Liver (tissue), 9 donors: ENCODE measurements around the gene MLLT10. TPM values are rescaled to one million over a fixed set of nuclear protein-coding genes. Genes with fewer than 3 reads are reported as not detected.

Experiments used
- DNase-seq: peaks from one replicate; pipeline ENCODE4 v3.0.0-alpha.2; 2017; ENCODE audit warnings: low spot score
- H3K27ac ChIP-seq, 2 donors: one replicate each; pipeline ENCODE4 v1.7.0; 2013; ENCODE audit warnings: inconsistent platforms in 2 of 2, low read length in 2 of 2, control low read depth in 1 of 2, low read depth in 1 of 2, mild to moderate bottlenecking in 1 of 2
- H3K27me3 ChIP-seq, 4 donors: one replicate each; pipeline versions ENCODE4 v1.6.1 to v1.7.0; 2013; ENCODE audit warnings: low read length in 3 of 4, inconsistent platforms in 1 of 4, mild to moderate bottlenecking in 1 of 4, moderate library complexity in 1 of 4; ENCODE audit not compliant: control insufficient read depth in 4 of 4, insufficient read depth in 4 of 4
- H3K36me3 ChIP-seq, 4 donors: one replicate each; pipeline versions ENCODE4 v1.6.1 to v1.7.0; 2013; ENCODE audit warnings: low read length in 3 of 4, mild to moderate bottlenecking in 3 of 4, low read depth in 1 of 4, moderate library complexity in 1 of 4; ENCODE audit not compliant: control insufficient read depth in 4 of 4, insufficient read depth in 3 of 4
- H3K4me1 ChIP-seq, 4 donors: one replicate each; pipeline versions ENCODE4 v1.6.1 to v1.7.0; 2013; ENCODE audit warnings: low read length in 3 of 4, mild to moderate bottlenecking in 3 of 4, moderate library complexity in 1 of 4; ENCODE audit not compliant: control insufficient read depth in 4 of 4, insufficient read depth in 4 of 4
- H3K4me3 ChIP-seq, 3 donors: one replicate each; pipeline versions ENCODE4 v1.6.1 to v1.7.0; 2013; ENCODE audit warnings: low read length in 3 of 3, control low read depth in 1 of 3, low read depth in 1 of 3, mild to moderate bottlenecking in 1 of 3
- H3K9ac ChIP-seq, 2 donors: one replicate each; pipeline ENCODE4 v1.7.0; 2013; ENCODE audit warnings: low read length in 2 of 2, mild to moderate bottlenecking in 2 of 2, moderate library complexity in 2 of 2, control low read depth in 1 of 2, low read depth in 1 of 2
- H3K9me3 ChIP-seq, 4 donors: one replicate each; pipeline versions ENCODE4 v1.6.1 to v1.7.0; 2013; ENCODE audit warnings: low read length in 3 of 4; ENCODE audit not compliant: control insufficient read depth in 4 of 4
- EGR1 ChIP-seq, 2 donors: IDR thresholded peaks; 2 replicates each; pipeline ENCODE4 v1.6.1; 2016 to 2018; ENCODE audit warnings: antibody characterized with exemption in 2 of 2, low read depth in 2 of 2
- GABPA ChIP-seq, 2 donors: IDR thresholded peaks in 1 of 2; conservative IDR thresholded peaks in 1 of 2; 2 replicates each; pipeline ENCODE4 v1.6.1; 2016; ENCODE audit warnings: antibody characterized with exemption in 2 of 2, mild to moderate bottlenecking in 1 of 2, moderate library complexity in 1 of 2
- HNF4A ChIP-seq, 2 donors: conservative IDR thresholded peaks; 2 replicates each; pipeline ENCODE4 v1.6.1; 2016; ENCODE audit warnings: antibody characterized with exemption in 2 of 2, mild to moderate bottlenecking in 2 of 2
- HNF4G ChIP-seq: IDR thresholded peaks from 2 replicates; pipeline ENCODE4 v1.6.1; 2016; ENCODE audit warnings: antibody characterized with exemption
- NR2F2 ChIP-seq: IDR thresholded peaks from 2 replicates; pipeline ENCODE4 v1.6.1; 2016; ENCODE audit warnings: antibody characterized with exemption
- RXRA ChIP-seq, 2 donors: IDR thresholded peaks; 2 replicates each; pipeline ENCODE4 v1.6.1; 2017 to 2018; ENCODE audit warnings: antibody characterized with exemption in 2 of 2, mild to moderate bottlenecking in 1 of 2
- SP1 ChIP-seq: IDR thresholded peaks from 2 replicates; pipeline ENCODE4 v1.6.1; 2018; ENCODE audit warnings: antibody characterized with exemption, mild to moderate bottlenecking
- WGBS: extraction: QIAGEN DNeasy Blood & Tissue Kit; methylation state at CpG from one replicate; pipeline ENCODE4 v1.1.7; 2013; 5-methylcytosine and 5-hydroxymethylcytosine counted together
- polyA plus RNA-seq, 2 donors: library from polyadenylated mRNA; stranded (reverse) in 1 of 2; unstranded in 1 of 2; fragments of 200-250 nt in 1 of 2; fragments of >200 nt in 1 of 2; fragmentation: Nextera tagmentation in 1 of 2; extraction: Ambion mirVana in 1 of 2; gene quantifications; one replicate each; pipeline versions ENCODE4 v1.2.1 to v1.2.3, GENCODE V29; 2013 to 2015
- total RNA-seq, 2 donors: library from RNA; depleted of rRNA; stranded (reverse); fragments of >200 nt; gene quantifications; one replicate each; pipeline ENCODE4 v1.2.3, GENCODE V29; 2014
- TF ChIP-seq, protein P1 (sequence below): IDR thresholded peaks from 2 replicates; pipeline ENCODE4 v1.6.1; 2016; ENCODE audit warnings: antibody characterized with exemption
- TF ChIP-seq, protein P2 (sequence below): IDR thresholded peaks from 2 replicates; pipeline ENCODE4 v1.6.1; 2016; ENCODE audit warnings: antibody characterized with exemption
- TF ChIP-seq, protein P3 (sequence below): IDR thresholded peaks from 2 replicates; pipeline ENCODE4 v1.6.1; 2016; ENCODE audit warnings: antibody characterized with exemption
- TF ChIP-seq, protein P4 (sequence below): IDR thresholded peaks from 2 replicates; pipeline ENCODE4 v1.6.1; 2016; ENCODE audit warnings: antibody characterized with exemption, mild to moderate bottlenecking
- TF ChIP-seq, protein P5 (sequence below): fragments of 150-350 bp; IDR thresholded peaks from 2 replicates; pipeline ENCODE4 v1.5.1; 2017; ENCODE audit warnings: improper control_type of control experiment, low read depth, low read length; ENCODE audit not compliant: missing input control
- donor health status: healthy.
- donor health status: healthy.
- donor health status: healthy.
- donor health status: healthy.
- donor health status: healthy.

MLLT10 gene
- total and polyA plus RNA-seq, 4 donors = 11.9 to 47.4 (median 22.6) TPM

DNA sequence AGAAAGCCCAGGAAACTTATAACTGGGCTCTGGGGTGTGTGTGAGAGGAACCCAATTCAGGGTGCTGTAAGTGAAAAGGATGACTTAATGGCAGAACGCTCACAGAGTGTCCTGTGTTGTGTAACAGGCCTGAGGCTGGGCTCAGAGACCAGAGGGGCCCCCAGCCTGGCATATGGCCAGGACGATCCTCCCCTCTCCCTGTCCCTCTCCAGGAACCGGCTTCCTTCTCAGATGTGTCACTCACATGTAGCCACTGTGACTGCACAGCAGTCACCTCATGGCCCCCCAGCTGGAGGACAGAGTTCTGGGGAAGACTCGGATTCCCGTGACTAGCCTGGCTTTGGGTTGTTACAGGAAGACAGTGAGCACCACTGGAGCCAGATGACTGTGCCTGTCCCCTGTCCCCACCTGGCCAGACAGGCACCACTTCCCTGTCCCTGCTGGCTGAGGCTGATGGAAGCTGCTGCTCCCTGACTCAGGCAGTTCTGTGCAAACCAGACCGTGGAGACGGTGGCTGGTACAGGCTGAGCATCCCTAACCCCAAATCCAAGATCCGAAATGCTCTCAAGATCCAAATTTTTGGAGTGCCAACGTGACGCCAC lies 220.5 kb downstream of the MLLT10 start:
- Histone ChIP-seq H3K4me1 (no peaks in the 10 kb centered on the region), H3K9ac (no peak overlapping the region), H3K4me3 (no peak overlapping the region), H3K36me3 (peaks cover 5 to 11% (median 8%) of the 10 kb centered on the region in 4 donors), H3K27ac (no peak overlapping the region), H3K9me3 (no peaks in the 10 kb centered on the region), H3K27me3 (no peaks in the 10 kb centered on the region)
- no peak for DNase-seq
- TF ChIP-seq GABPA (IDR thresholded peaks at IDR 0.05 in 1 of 2, conservative IDR thresholded peaks at IDR 0.05 in 1 of 2) = no peak
- TF ChIP-seq, protein P1, sequence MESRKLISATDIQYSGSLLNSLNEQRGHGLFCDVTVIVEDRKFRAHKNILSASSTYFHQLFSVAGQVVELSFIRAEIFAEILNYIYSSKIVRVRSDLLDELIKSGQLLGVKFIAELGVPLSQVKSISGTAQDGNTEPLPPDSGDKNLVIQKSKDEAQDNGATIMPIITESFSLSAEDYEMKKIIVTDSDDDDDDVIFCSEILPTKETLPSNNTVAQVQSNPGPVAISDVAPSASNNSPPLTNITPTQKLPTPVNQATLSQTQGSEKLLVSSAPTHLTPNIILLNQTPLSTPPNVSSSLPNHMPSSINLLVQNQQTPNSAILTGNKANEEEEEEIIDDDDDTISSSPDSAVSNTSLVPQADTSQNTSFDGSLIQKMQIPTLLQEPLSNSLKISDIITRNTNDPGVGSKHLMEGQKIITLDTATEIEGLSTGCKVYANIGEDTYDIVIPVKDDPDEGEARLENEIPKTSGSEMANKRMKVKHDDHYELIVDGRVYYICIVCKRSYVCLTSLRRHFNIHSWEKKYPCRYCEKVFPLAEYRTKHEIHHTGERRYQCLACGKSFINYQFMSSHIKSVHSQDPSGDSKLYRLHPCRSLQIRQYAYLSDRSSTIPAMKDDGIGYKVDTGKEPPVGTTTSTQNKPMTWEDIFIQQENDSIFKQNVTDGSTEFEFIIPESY = no peak
- TF ChIP-seq EGR1 (IDR thresholded peaks at IDR 0.05; ENCODE audit: low read depth in 2 of 2) = no peak
- TF ChIP-seq, protein P2, sequence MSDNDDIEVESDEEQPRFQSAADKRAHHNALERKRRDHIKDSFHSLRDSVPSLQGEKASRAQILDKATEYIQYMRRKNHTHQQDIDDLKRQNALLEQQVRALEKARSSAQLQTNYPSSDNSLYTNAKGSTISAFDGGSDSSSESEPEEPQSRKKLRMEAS = no peak
- no peak for TF ChIP-seq HNF4A (conservative IDR thresholded peaks at IDR 0.05)
- WGBS = 92% methylated on average over 10 of the region's 10 CpGs

DNA sequence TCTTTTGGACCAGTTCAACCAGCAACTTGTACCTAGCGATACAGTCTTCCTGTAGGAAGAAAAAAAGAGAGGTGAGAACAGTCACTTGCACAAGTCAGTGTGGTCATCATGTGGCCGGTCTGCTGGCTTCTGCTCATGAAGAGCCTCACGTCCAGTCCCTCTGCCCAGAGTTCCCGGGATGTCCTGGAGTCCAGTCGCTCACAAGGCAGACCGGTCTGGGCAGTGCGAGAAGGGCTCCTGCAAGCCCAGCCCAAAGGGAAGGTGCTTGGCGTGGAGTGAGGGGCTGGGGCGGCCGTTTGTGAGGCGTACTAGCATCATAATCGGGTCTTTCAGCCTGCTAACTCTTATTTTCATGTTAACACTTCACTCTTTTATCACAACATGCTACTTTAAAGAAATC lies 222.7 kb downstream of the MLLT10 start:
- Histone ChIP-seq H3K27me3 (no peaks in the 10 kb centered on the region), H3K4me1 (no peaks in the 10 kb centered on the region), H3K36me3 (peaks cover 5 to 11% (median 8%) of the 10 kb centered on the region in 4 donors), H3K9me3 (no peaks in the 10 kb centered on the region), H3K4me3 (no peak overlapping the region), H3K27ac (no peak overlapping the region), H3K9ac (no peak overlapping the region)
- TF ChIP-seq, protein P2 = no peak
- TF ChIP-seq SP1 (no peak), HNF4A (conservative IDR thresholded peaks at IDR 0.05) (no peak)
- TF ChIP-seq, protein P1 = no peak
- 89% methylated on average over 12 of the region's 12 CpGs for WGBS
- no peak for DNase-seq

DNA sequence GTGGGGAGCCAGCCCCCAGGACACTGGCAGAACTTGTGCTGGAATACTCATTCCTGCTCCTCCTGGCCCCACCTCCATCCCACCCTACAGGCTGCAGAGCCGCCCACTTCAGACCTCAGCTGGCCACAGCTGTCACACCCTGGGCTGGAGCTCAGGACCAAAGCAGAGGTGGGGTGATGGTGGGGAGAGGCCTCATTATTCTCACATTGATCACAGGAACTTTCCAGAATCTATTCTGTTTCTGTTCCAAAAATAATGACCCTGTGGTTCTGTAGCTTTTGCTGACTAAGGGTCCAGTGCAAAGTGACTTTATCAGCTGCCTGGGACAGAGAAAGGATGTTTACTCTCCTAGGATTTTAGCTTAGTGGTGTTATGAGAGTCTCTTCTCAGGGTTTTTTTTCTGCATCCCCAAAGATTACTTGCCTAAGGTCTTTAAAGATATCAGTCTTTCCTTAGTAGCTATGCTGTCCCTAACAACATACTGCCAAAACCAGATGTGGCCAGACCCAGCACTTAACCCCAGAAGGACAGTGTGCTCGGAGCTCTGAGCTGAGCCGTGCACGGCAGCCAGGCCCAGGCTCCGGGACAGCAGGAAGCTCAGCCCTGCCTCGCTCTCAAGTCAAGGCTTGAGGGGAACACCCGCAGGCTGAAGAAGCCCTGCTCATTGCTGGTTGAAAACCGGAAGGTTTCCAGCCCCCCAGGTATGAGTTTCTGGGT lies 223.3 kb downstream of the MLLT10 start:
- H3K4me3 ChIP-seq = no peak overlapping the region
- DNase-seq = no peak
- H3K4me1 ChIP-seq = no peaks in the 10 kb centered on the region
- H3K27ac ChIP-seq = no peak overlapping the region
- H3K27me3 ChIP-seq = no peaks in the 10 kb centered on the region
- WGBS = 80% methylated on average over 8 of the region's 8 CpGs
- no peaks in the 10 kb centered on the region for H3K9me3 ChIP-seq
- H3K36me3 ChIP-seq = peaks cover 5 to 11% (median 8%) of the 10 kb centered on the region in 4 donors
- no peak overlapping the region for H3K9ac ChIP-seq
- TF ChIP-seq SP1 (no peak), NR2F2 (no peak), EGR1 (IDR thresholded peaks at IDR 0.05; ENCODE audit: low read depth in 2 of 2) (no peak), RXRA (IDR thresholded peaks at IDR 0.05) (no peak), GABPA (IDR thresholded peaks at IDR 0.05 in 1 of 2, conservative IDR thresholded peaks at IDR 0.05 in 1 of 2) (no peak), HNF4G (no peak)
- TF ChIP-seq, protein P2 = no peak
- TF ChIP-seq, protein P3, sequence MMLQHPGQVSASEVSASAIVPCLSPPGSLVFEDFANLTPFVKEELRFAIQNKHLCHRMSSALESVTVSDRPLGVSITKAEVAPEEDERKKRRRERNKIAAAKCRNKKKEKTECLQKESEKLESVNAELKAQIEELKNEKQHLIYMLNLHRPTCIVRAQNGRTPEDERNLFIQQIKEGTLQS = no peak
- TF ChIP-seq, protein P4, sequence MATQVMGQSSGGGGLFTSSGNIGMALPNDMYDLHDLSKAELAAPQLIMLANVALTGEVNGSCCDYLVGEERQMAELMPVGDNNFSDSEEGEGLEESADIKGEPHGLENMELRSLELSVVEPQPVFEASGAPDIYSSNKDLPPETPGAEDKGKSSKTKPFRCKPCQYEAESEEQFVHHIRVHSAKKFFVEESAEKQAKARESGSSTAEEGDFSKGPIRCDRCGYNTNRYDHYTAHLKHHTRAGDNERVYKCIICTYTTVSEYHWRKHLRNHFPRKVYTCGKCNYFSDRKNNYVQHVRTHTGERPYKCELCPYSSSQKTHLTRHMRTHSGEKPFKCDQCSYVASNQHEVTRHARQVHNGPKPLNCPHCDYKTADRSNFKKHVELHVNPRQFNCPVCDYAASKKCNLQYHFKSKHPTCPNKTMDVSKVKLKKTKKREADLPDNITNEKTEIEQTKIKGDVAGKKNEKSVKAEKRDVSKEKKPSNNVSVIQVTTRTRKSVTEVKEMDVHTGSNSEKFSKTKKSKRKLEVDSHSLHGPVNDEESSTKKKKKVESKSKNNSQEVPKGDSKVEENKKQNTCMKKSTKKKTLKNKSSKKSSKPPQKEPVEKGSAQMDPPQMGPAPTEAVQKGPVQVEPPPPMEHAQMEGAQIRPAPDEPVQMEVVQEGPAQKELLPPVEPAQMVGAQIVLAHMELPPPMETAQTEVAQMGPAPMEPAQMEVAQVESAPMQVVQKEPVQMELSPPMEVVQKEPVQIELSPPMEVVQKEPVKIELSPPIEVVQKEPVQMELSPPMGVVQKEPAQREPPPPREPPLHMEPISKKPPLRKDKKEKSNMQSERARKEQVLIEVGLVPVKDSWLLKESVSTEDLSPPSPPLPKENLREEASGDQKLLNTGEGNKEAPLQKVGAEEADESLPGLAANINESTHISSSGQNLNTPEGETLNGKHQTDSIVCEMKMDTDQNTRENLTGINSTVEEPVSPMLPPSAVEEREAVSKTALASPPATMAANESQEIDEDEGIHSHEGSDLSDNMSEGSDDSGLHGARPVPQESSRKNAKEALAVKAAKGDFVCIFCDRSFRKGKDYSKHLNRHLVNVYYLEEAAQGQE = no peak
- TF ChIP-seq, protein P5, sequence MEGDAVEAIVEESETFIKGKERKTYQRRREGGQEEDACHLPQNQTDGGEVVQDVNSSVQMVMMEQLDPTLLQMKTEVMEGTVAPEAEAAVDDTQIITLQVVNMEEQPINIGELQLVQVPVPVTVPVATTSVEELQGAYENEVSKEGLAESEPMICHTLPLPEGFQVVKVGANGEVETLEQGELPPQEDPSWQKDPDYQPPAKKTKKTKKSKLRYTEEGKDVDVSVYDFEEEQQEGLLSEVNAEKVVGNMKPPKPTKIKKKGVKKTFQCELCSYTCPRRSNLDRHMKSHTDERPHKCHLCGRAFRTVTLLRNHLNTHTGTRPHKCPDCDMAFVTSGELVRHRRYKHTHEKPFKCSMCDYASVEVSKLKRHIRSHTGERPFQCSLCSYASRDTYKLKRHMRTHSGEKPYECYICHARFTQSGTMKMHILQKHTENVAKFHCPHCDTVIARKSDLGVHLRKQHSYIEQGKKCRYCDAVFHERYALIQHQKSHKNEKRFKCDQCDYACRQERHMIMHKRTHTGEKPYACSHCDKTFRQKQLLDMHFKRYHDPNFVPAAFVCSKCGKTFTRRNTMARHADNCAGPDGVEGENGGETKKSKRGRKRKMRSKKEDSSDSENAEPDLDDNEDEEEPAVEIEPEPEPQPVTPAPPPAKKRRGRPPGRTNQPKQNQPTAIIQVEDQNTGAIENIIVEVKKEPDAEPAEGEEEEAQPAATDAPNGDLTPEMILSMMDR = no peak
